B cell (primary cell): ENCODE results near the gene ABR. TPM values are rescaled to one million over a fixed set of nuclear protein-coding genes. Genes with fewer than 3 reads are reported as not detected.

Experiments used
- ATAC-seq: fragments of 200-7000 bp; cut with Tn5 transposase; one replicate; pipeline ENCODE4 v1.10.0; 2021; ENCODE audit warnings: low read depth, mild to moderate bottlenecking, moderate number of reproducible peaks, moderate library complexity
- CTCF ChIA-PET: fragments of 350-600 bp; sonication (Branson Sonifier 250); formaldehyde crosslinking; loops from one replicate; lab custom pipeline; 2021; ENCODE audit warnings: antibody characterized with exemption, inconsistent platforms; lab: Charles Lee
- POLR2A ChIA-PET: fragments of 350-600 bp; sonication (Branson Sonifier 250); formaldehyde crosslinking; loops from one replicate; lab custom pipeline; 2021; ENCODE audit warnings: antibody characterized with exemption; lab: Charles Lee
- DNase-seq: peaks from one replicate; pipeline ENCODE4 v3.0.0; 2013
- H2AFZ ChIP-seq: 2 replicates; pipeline ENCODE4 v1.6.1; 2012; ENCODE audit warnings: mild to moderate bottlenecking, low read depth, low read length; ENCODE audit not compliant: insufficient read depth, poor library complexity, severe bottlenecking
- H3K27ac ChIP-seq, 2 donors: 1 replicate in 1 of 2; 2 replicates in 1 of 2; pipeline ENCODE4 v1.5.1; 2012 to 2013; ENCODE audit warnings: low read length in 2 of 2, mild to moderate bottlenecking in 2 of 2, moderate library complexity in 1 of 2
- H3K27me3 ChIP-seq, 4 experiments: fragments of 200-600 bp in 1 of 4; sonication (generic) in 1 of 4; replicated peaks in 1 of 4; 1 replicate in 2 of 4; 2 replicates in 2 of 4; pipeline versions ENCODE4 v1.6.1 to v1.7.0; 2013 to 2016; ENCODE audit warnings: low read length in 3 of 4, mild to moderate bottlenecking in 2 of 4, mixed read lengths in 1 of 4, moderate library complexity in 1 of 4; ENCODE audit not compliant: insufficient read depth in 4 of 4, control insufficient read depth in 3 of 4; ENCODE audit errors: control extremely low read depth in 1 of 4
- H3K36me3 ChIP-seq, 2 experiments: replicated peaks in 1 of 2; 1 replicate in 1 of 2; 2 replicates in 1 of 2; pipeline versions ENCODE4 v1.6.1 to v1.7.1; 2013; ENCODE audit warnings: low read length in 1 of 2; ENCODE audit not compliant: insufficient read depth in 2 of 2, control insufficient read depth in 1 of 2; ENCODE audit errors: control extremely low read depth in 1 of 2, extremely low read depth in 1 of 2
- H3K4me1 ChIP-seq, 2 donors: fragments of 200-600 bp in 1 of 2; sonication (generic) in 1 of 2; 1 replicate in 1 of 2; 2 replicates in 1 of 2; pipeline versions ENCODE4 v1.5.1 to v1.6.1; 2013 to 2017; ENCODE audit warnings: low read length in 2 of 2; ENCODE audit not compliant: control insufficient read depth in 2 of 2, insufficient read depth in 2 of 2
- H3K4me2 ChIP-seq: replicated peaks from 2 replicates; pipeline ENCODE3; 2012; ENCODE audit warnings: mild to moderate bottlenecking, low read depth, low read length; ENCODE audit not compliant: poor library complexity, severe bottlenecking
- H3K4me3 ChIP-seq, 5 experiments: fragments of 200-600 bp in 1 of 5; sonication (generic) in 1 of 5; 1 replicate in 3 of 5; 2 replicates in 2 of 5; pipeline versions ENCODE4 v1.5.1 to v1.7.0; 2011 to 2016; ENCODE audit warnings: low read length in 4 of 5, mild to moderate bottlenecking in 4 of 5, low read depth in 2 of 5, control low read depth in 1 of 5, moderate library complexity in 1 of 5; ENCODE audit not compliant: insufficient read depth in 1 of 5; ENCODE audit errors: control extremely low read depth in 1 of 5, extremely low read depth in 1 of 5
- H3K79me2 ChIP-seq: fragments of 200-600 bp; sonication (generic); one replicate; pipeline ENCODE4 v1.6.0; 2016; ENCODE audit warnings: low read length; ENCODE audit not compliant: control insufficient read depth, insufficient read depth
- H3K9ac ChIP-seq: fragments of 200-600 bp; sonication (generic); 2 replicates; pipeline ENCODE4 v1.6.1; 2017; ENCODE audit warnings: mild to moderate bottlenecking, low read length, moderate library complexity
- H3K9me3 ChIP-seq, 3 donors: one replicate each; pipeline versions ENCODE4 v1.6.1 to v1.7.1; 2013; ENCODE audit warnings: low read length in 2 of 3; ENCODE audit not compliant: control insufficient read depth in 2 of 3, insufficient read depth in 1 of 3; ENCODE audit errors: control extremely low read depth in 1 of 3
- H4K20me1 ChIP-seq: 2 replicates; pipeline ENCODE4 v1.6.0; 2012; ENCODE audit warnings: mild to moderate bottlenecking, low read length; ENCODE audit not compliant: insufficient read depth, control insufficient read depth, poor library complexity, severe bottlenecking
- H3K27ac Mint-ChIP-seq: one replicate; pipeline ENCODE4 v1.8.0; 2021; ENCODE audit warnings: mixed read lengths
- H3K27me3 Mint-ChIP-seq: one replicate; pipeline ENCODE4 v1.8.0; 2021; ENCODE audit warnings: mixed read lengths
- H3K4me1 Mint-ChIP-seq: one replicate; pipeline ENCODE4 v1.8.0; 2021; ENCODE audit warnings: mixed read lengths
- H3K4me3 Mint-ChIP-seq: one replicate; pipeline ENCODE4 v1.8.0; 2021; ENCODE audit warnings: mixed read lengths
- H3K9me3 Mint-ChIP-seq: one replicate; pipeline ENCODE4 v1.8.0; 2022; ENCODE audit warnings: mixed read lengths; ENCODE audit not compliant: insufficient read depth
- CTCF ChIP-seq: fragments of 200-600 bp; IDR thresholded peaks from one replicate; pipeline ENCODE4 v1.8.0; 2022; ENCODE audit warnings: antibody characterized with exemption, mild to moderate bottlenecking
- EZH2 ChIP-seq: IDR thresholded peaks from 2 replicates; pipeline ENCODE4 v1.6.1; 2012; ENCODE audit warnings: borderline replicate concordance, low read depth, mild to moderate bottlenecking, moderate library complexity, low read length; ENCODE audit not compliant: insufficient read depth, poor library complexity, severe bottlenecking
- WGBS: methylation state at CpG from one replicate; pipeline ENCODE4 v1.1.5; 2013; ENCODE audit warnings: missing lambda C conversion rate; ENCODE audit not compliant: insufficient coverage; 5-methylcytosine and 5-hydroxymethylcytosine counted together
- intact Hi-C: fragments of 100-400 bp; cut with micrococcal nuclease; formaldehyde crosslinking; loops from one replicate; pipeline ENCODE4 v1.10.0; 2022
- polyA plus RNA-seq: library from polyadenylated mRNA; depleted of rRNA; stranded (reverse); fragments of >200 nt; gene quantifications from 2 replicates; pipeline ENCODE4 v1.2.3, GENCODE V29; 2012
- total RNA-seq, 2 donors: library from RNA; stranded (reverse); fragments of 120-200 nt in 1 of 2; gene quantifications; 1 replicate in 1 of 2; 2 replicates in 1 of 2; pipeline versions ENCODE4 v1.2.3 to v1.2.4, GENCODE V29; 2013 to 2022

ABR gene
- total and polyA plus RNA-seq, 2 donors (not counting 1 experiment from before 2014, with no cell fraction given) = 79.8 to 262 TPM

GRCh38 chr17:1009229-1010085, 170.3 kb downstream of the ABR start:
- H3K27ac Mint-ChIP-seq = no peak overlapping the region
- H3K27me3 Mint-ChIP-seq = no peaks in the 10 kb centered on the region
- ATAC-seq = no peak
- H3K4me1 ChIP-seq = no peaks in the 10 kb centered on the region
- no peak overlapping the region for H3K9ac ChIP-seq
- H3K27me3 ChIP-seq = no peaks in the 10 kb centered on the region
- peaks cover 5% of the 10 kb centered on the region for H4K20me1 ChIP-seq
- no peak for DNase-seq
- peaks cover 0 to 62% of the 10 kb centered on the region in 2 experiments for H3K36me3 ChIP-seq
- H3K9me3 ChIP-seq = no peaks in the 10 kb centered on the region
- H3K27ac ChIP-seq = no peak overlapping the region
- H3K79me2 ChIP-seq = no peaks in the 10 kb centered on the region
- WGBS = 78% methylated on average over 11 of the region's 19 CpGs
- no peak overlapping the region for H3K4me3 Mint-ChIP-seq
- CTCF ChIA-PET = no interaction called here
- H3K4me3 ChIP-seq = no peak overlapping the region
- H2AFZ ChIP-seq = no peak overlapping the region
- H3K9me3 Mint-ChIP-seq = no peaks in the 10 kb centered on the region
- intact Hi-C loops = no loop called here
- no peaks in the 10 kb centered on the region for H3K4me1 Mint-ChIP-seq
- no peak overlapping the region for H3K4me2 ChIP-seq
- no peak for TF ChIP-seq EZH2
- no peak for TF ChIP-seq CTCF
- POLR2A ChIA-PET = no interaction called here
